Esophagus squamous epithelium (tissue), 4 donors: ENCODE data around the gene ATR.

Experiments used
- CTCF ChIP-seq, 6 experiments: fragments of 450-650 bp in 4 of 6; fragments of 200-600 bp in 2 of 6; sonication (generic) in 2 of 6; IDR thresholded peaks; one replicate each; pipeline ENCODE4 v1.5.1; 2016 to 2019; ENCODE audit warnings: antibody characterized with exemption in 6 of 6, mild to moderate bottlenecking in 4 of 6, moderate library complexity in 4 of 6
- POLR2A ChIP-seq, 4 donors: fragments of 450-650 bp; IDR thresholded peaks; one replicate each; pipeline ENCODE4 v1.6.1; 2017; ENCODE audit warnings: antibody characterized with exemption in 4 of 4, mild to moderate bottlenecking in 4 of 4, moderate library complexity in 3 of 4

GRCh38 chr3:142447301-142447851 is 131.2 kb downstream of the ATR start:
- TF ChIP-seq CTCF (IDR thresholded peaks at IDR 0.05) (no peak), POLR2A (IDR thresholded peaks at IDR 0.05) (no peak)
